Endothelial cell of umbilical vein (primary cell): ENCODE results near the gene KLHL18.

Experiments used
- EZH2 ChIP-seq: IDR thresholded peaks from 2 replicates; pipeline ENCODE4 v1.6.1; 2012; ENCODE audit warnings: borderline replicate concordance, low read depth, mild to moderate bottlenecking, moderate library complexity, low read length, inconsistent platforms; ENCODE audit not compliant: severe bottlenecking
- GATA2 ChIP-seq: IDR thresholded peaks from 2 replicates; pipeline ENCODE4 v1.7.0; 2011; ENCODE audit warnings: low read depth, mild to moderate bottlenecking, moderate library complexity, mixed read lengths, low read length; ENCODE audit not compliant: insufficient read length, insufficient read depth
- MYC ChIP-seq: IDR thresholded peaks from one replicate; pipeline ENCODE4 v1.6.1; 2011; ENCODE audit warnings: mild to moderate bottlenecking, low read depth, low read length
- POLR2AphosphoS5 ChIP-seq: IDR thresholded peaks from 2 replicates; pipeline ENCODE4 v1.6.1; 2012; ENCODE audit warnings: low read depth, mild to moderate bottlenecking, control low read depth, low read length, moderate library complexity; ENCODE audit not compliant: insufficient read depth
- TF ChIP-seq, protein P1 (sequence below), 2 donors: IDR thresholded peaks; 1 replicate in 1 of 2; 2 replicates in 1 of 2; pipeline ENCODE4 v1.5.1; 2011; ENCODE audit warnings: low read length in 2 of 2, mild to moderate bottlenecking in 2 of 2, moderate library complexity in 2 of 2, control low read depth in 1 of 2, inconsistent platforms in 1 of 2, low read depth in 1 of 2; ENCODE audit not compliant: insufficient read depth in 1 of 2; ENCODE audit errors: extremely low read depth in 1 of 2
- TF ChIP-seq, protein P2 (sequence below): IDR thresholded peaks from 2 replicates; pipeline ENCODE4 v1.6.1; 2011; ENCODE audit not compliant: insufficient read depth, insufficient read length

GRCh38 chr3:47282424-47283192 lies at the start of gene KLHL18, which contains the start of gene KIF9:
- TF ChIP-seq GATA2 = no peak
- TF ChIP-seq, protein P1, sequence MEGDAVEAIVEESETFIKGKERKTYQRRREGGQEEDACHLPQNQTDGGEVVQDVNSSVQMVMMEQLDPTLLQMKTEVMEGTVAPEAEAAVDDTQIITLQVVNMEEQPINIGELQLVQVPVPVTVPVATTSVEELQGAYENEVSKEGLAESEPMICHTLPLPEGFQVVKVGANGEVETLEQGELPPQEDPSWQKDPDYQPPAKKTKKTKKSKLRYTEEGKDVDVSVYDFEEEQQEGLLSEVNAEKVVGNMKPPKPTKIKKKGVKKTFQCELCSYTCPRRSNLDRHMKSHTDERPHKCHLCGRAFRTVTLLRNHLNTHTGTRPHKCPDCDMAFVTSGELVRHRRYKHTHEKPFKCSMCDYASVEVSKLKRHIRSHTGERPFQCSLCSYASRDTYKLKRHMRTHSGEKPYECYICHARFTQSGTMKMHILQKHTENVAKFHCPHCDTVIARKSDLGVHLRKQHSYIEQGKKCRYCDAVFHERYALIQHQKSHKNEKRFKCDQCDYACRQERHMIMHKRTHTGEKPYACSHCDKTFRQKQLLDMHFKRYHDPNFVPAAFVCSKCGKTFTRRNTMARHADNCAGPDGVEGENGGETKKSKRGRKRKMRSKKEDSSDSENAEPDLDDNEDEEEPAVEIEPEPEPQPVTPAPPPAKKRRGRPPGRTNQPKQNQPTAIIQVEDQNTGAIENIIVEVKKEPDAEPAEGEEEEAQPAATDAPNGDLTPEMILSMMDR (IDR thresholded peaks at IDR 0.05; ENCODE audit: extremely low read depth in 1 of 2, insufficient read depth in 1 of 2, low read depth in 1 of 2, low read length in 2 of 2) = no peak
- TF ChIP-seq, protein P2, sequence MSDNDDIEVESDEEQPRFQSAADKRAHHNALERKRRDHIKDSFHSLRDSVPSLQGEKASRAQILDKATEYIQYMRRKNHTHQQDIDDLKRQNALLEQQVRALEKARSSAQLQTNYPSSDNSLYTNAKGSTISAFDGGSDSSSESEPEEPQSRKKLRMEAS = peak; percentile 78
- peak; percentile 5 for TF ChIP-seq MYC
- peak; percentile 88 for TF ChIP-seq POLR2AphosphoS5
- TF ChIP-seq EZH2 = no peak
